Measurements from ENCODE around the gene FBXO34. TPM values are rescaled to one million over a fixed set of nuclear protein-coding genes. Genes with fewer than 3 reads are reported as not detected.

Gene FBXO34
- total RNA-seq, 2 donors from 2014 or later: 44.1 to 51.6 TPM

DNA sequence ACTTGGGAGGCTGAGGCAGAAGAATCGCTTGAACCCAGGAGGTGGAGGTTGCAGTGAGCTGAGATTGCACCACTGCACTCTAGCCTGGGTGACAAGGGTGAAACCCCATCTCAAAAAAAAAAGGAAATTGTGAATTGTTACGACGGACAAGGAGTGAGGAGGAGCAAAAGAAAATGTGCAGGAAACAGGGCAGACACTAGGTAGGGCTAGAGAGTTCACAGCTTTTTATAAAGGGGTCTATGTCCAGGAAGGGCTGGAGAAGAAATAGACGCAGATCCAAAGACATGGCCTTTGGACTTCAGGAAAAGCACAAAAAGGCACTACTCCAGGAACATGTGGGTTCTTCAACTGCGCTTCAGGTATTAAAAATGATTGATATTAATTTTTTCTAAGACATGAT lies 106.0 kb downstream of the FBXO34 start:
- peaks cover 53% of the 10 kb centered on the region for H3K36me3 ChIP-seq (ENCODE audit: control insufficient read depth, insufficient read depth, low read length)
- H3K4me1 ChIP-seq (ENCODE audit: control insufficient read depth, insufficient read depth, low read length): no peaks in the 10 kb centered on the region
- Mint-ChIP-seq H3K4me3 (no peak overlapping the region), H3K36me3 (ENCODE audit: low read depth) (peaks cover 65% of the 10 kb centered on the region), H3K27me3 (ENCODE audit: insufficient read depth) (no peaks in the 10 kb centered on the region), H3K9me3 (no peaks in the 10 kb centered on the region), H3K27ac (no peak overlapping the region), H3K4me1 (peaks cover 9% of the 10 kb centered on the region)
- TF ChIP-seq, protein P1, sequence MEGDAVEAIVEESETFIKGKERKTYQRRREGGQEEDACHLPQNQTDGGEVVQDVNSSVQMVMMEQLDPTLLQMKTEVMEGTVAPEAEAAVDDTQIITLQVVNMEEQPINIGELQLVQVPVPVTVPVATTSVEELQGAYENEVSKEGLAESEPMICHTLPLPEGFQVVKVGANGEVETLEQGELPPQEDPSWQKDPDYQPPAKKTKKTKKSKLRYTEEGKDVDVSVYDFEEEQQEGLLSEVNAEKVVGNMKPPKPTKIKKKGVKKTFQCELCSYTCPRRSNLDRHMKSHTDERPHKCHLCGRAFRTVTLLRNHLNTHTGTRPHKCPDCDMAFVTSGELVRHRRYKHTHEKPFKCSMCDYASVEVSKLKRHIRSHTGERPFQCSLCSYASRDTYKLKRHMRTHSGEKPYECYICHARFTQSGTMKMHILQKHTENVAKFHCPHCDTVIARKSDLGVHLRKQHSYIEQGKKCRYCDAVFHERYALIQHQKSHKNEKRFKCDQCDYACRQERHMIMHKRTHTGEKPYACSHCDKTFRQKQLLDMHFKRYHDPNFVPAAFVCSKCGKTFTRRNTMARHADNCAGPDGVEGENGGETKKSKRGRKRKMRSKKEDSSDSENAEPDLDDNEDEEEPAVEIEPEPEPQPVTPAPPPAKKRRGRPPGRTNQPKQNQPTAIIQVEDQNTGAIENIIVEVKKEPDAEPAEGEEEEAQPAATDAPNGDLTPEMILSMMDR (conservative IDR thresholded peaks at IDR 0.05): peak; percentile 53
- no peaks in the 10 kb centered on the region for H3K27me3 ChIP-seq (ENCODE audit: control insufficient read depth, insufficient read depth, low read length, poor library complexity, severe bottlenecking)
- no peaks in the 10 kb centered on the region for H3K9me3 ChIP-seq (ENCODE audit: control insufficient read depth, low read length)
- no peak overlapping the region for H3K4me3 ChIP-seq (ENCODE audit: low read length)
- no peak overlapping the region for H3K27ac ChIP-seq (ENCODE audit: low read depth, low read length)
- no peak overlapping the region for H3K9ac ChIP-seq (ENCODE audit: extremely low read depth, low read length, poor library complexity, severe bottlenecking)
- no peak for DNase-seq
- 87 to 95% methylated on average over 4 to 5 of the region's 5 CpGs for WGBS, 2 experiments (ENCODE audit: insufficient coverage in 1 of 2, insufficient read length in 1 of 2)

DNA sequence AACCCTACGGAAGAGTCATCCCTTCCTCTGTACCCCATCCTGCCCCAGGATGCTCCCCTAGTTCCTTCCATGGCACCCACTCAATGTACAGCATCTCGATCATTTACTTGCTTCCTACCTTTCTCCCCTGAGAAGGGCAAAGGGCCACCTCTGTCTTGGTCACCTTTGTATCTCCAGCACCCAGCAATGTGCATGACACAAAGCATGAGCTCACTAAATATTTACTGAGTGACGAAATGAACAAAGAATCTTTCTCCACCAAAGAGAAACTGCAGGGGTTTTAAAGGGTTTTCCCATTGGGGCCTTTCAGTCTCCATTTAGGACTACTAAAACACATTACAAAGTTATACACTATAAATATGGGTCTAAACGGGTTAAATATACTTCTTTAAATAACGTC lies 109.8 kb downstream of the FBXO34 start:
- TF ChIP-seq, protein P1 (conservative IDR thresholded peaks at IDR 0.05): no peak
- Histone ChIP-seq H3K4me1 (ENCODE audit: control insufficient read depth, insufficient read depth, low read length) (no peaks in the 10 kb centered on the region), H3K36me3 (ENCODE audit: control insufficient read depth, insufficient read depth, low read length) (peaks cover 58% of the 10 kb centered on the region), H3K27ac (ENCODE audit: low read depth, low read length) (no peak overlapping the region), H3K9me3 (ENCODE audit: control insufficient read depth, low read length) (no peaks in the 10 kb centered on the region), H3K27me3 (ENCODE audit: control insufficient read depth, insufficient read depth, low read length, poor library complexity, severe bottlenecking) (no peaks in the 10 kb centered on the region), H3K4me3 (ENCODE audit: low read length) (no peak overlapping the region), H3K9ac (ENCODE audit: extremely low read depth, low read length, poor library complexity, severe bottlenecking) (no peak overlapping the region)
- WGBS, 2 experiments (ENCODE audit: insufficient coverage in 1 of 2, insufficient read length in 1 of 2): 90 to 100% methylated on average over 3 to 5 of the region's 5 CpGs
- Mint-ChIP-seq H3K36me3 (ENCODE audit: low read depth) (peaks cover 58% of the 10 kb centered on the region), H3K4me3 (no peak overlapping the region), H3K27ac (no peak overlapping the region), H3K9me3 (no peaks in the 10 kb centered on the region), H3K4me1 (peaks cover 13% of the 10 kb centered on the region), H3K27me3 (ENCODE audit: insufficient read depth) (no peaks in the 10 kb centered on the region)
- DNase-seq: no peak

DNA sequence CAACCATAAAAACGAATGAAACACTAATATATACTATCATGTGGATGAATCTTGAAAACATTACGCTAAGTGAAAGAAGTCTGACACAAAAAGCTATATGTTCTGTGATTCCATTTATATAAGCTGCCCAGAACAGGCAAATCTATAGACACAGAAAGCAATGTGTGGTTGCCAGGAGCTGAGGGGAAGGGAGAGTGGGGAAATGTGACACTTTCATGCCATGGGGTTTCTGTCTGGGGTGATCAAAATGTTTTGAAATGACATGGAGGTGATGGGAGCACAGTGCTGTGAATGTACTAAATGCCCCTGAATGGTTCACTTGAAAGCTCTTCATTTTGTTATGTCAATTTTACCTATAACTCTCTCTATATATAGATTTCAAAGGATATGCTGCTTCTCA lies 110.3 kb downstream of the FBXO34 start:
- H3K27me3 ChIP-seq (ENCODE audit: control insufficient read depth, insufficient read depth, low read length, poor library complexity, severe bottlenecking): no peaks in the 10 kb centered on the region
- H3K9me3 ChIP-seq (ENCODE audit: control insufficient read depth, low read length): no peaks in the 10 kb centered on the region
- H3K4me3 Mint-ChIP-seq: no peak overlapping the region
- H3K9me3 Mint-ChIP-seq: no peaks in the 10 kb centered on the region
- no peaks in the 10 kb centered on the region for H3K27me3 Mint-ChIP-seq (ENCODE audit: insufficient read depth)
- peaks cover 53% of the 10 kb centered on the region for H3K36me3 Mint-ChIP-seq (ENCODE audit: low read depth)
- H3K9ac ChIP-seq (ENCODE audit: extremely low read depth, low read length, poor library complexity, severe bottlenecking): no peak overlapping the region
- peaks cover 17% of the 10 kb centered on the region for H3K4me1 Mint-ChIP-seq
- H3K4me1 ChIP-seq (ENCODE audit: control insufficient read depth, insufficient read depth, low read length): no peaks in the 10 kb centered on the region
- WGBS, 2 experiments (ENCODE audit: insufficient coverage in 1 of 2, insufficient read length in 1 of 2): 100% methylated on average over 1 of the region's 2 CpGs
- no peak overlapping the region for H3K4me3 ChIP-seq (ENCODE audit: low read length)
- no peak for DNase-seq
- TF ChIP-seq, protein P1 (conservative IDR thresholded peaks at IDR 0.05): no peak
- no peak overlapping the region for H3K27ac ChIP-seq (ENCODE audit: low read depth, low read length)
- H3K27ac Mint-ChIP-seq: no peak overlapping the region
- peaks cover 58% of the 10 kb centered on the region for H3K36me3 ChIP-seq (ENCODE audit: control insufficient read depth, insufficient read depth, low read length)
